HG03521 (cell line): ENCODE measurements around the gene OGN.
"Not testable (repeated sequence)": the region's sequence is repeated elsewhere in the genome, so short reads cannot be mapped to it uniquely, and the experiment has no call there.

ENCODE experiments used
- ATAC-seq: cut with Tn5 transposase; IDR thresholded peaks from one replicate; pipeline ENCODE4 v1.9.1; 2021; ENCODE audit warnings: mild to moderate bottlenecking, moderate library complexity; ENCODE audit not compliant: unreplicated experiment

Gene OGN

GRCh38 chr9:92404042-92404836 lies at the start of gene OGN:
Gene OGN (minus strand): TSS chr9:92404578. CDS start chr9:92403407, 1,171 bp downstream.
- no peak for ATAC-seq

- ATAC-seq, result no peak
Measured at GRCh38 chr9:92446536-92446935, 42.2 kb upstream of the OGN start.

- ATAC-seq, result no peak
Measured at GRCh38 chr9:92444841-92445240, 40.5 kb upstream of the OGN start.

GRCh38 chr9:92440751-92441046 lies 36.3 kb upstream of the OGN start:
- ATAC-seq, result no peak

GRCh38 chr9:92439921-92440750 lies 35.8 kb upstream of the OGN start:
- no peak for ATAC-seq

- ATAC-seq, result no peak
Measured at GRCh38 chr9:92438900-92439526, 34.6 kb upstream of the OGN start.

GRCh38 chr9:92435263-92435662 lies 30.9 kb upstream of the OGN start:
- no peak for ATAC-seq

GRCh38 chr9:92432972-92433548 lies 28.7 kb upstream of the OGN start:
- no peak for ATAC-seq

GRCh38 chr9:92432350-92432749 lies 28.0 kb upstream of the OGN start:
- ATAC-seq, result no peak

GRCh38 chr9:92429836-92430235 lies 25.5 kb upstream of the OGN start:
- ATAC-seq, result no peak

- no peak for ATAC-seq
Measured at GRCh38 chr9:92426501-92427145, 22.2 kb upstream of the OGN start.

- no peak for ATAC-seq
Measured at GRCh38 chr9:92425474-92425873, 21.1 kb upstream of the OGN start.

GRCh38 chr9:92424340-92424739 lies 20.0 kb upstream of the OGN start, which contains the start of gene OMD:
Gene OMD (minus strand): TSS chr9:92424471. CDS start chr9:92417558, 6,913 bp downstream.
- no peak for ATAC-seq

GRCh38 chr9:92423612-92424011 lies 19.2 kb upstream of the OGN start:
- no peak for ATAC-seq

GRCh38 chr9:92422611-92423338 lies 18.4 kb upstream of the OGN start:
- ATAC-seq, result no peak

- no peak for ATAC-seq
Measured at GRCh38 chr9:92414566-92414965, 10.2 kb upstream of the OGN start.

GRCh38 chr9:92411157-92411556 lies 6.8 kb upstream of the OGN start:
- ATAC-seq, result not testable (repeated sequence)

GRCh38 chr9:92408747-92409478 lies 4.5 kb upstream of the OGN start:
- no peak for ATAC-seq

- ATAC-seq, result no peak
Measured at GRCh38 chr9:92407818-92408217, 3.4 kb upstream of the OGN start.

- ATAC-seq, result no peak
Measured at GRCh38 chr9:92406477-92406876, 2.1 kb upstream of the OGN start.
